Brain pericyte (primary cell): ENCODE results near the gene MTERF4.
"Not testable (repeated sequence)": the region's sequence is repeated elsewhere in the genome, so short reads cannot be mapped to it uniquely, and the experiment has no call there.

Source experiments
- DNase-seq: peaks from one replicate; pipeline ENCODE4 v3.0.0-alpha.2; 2012; ENCODE audit warnings: low read depth, low spot score

The MTERF4 gene

DNA sequence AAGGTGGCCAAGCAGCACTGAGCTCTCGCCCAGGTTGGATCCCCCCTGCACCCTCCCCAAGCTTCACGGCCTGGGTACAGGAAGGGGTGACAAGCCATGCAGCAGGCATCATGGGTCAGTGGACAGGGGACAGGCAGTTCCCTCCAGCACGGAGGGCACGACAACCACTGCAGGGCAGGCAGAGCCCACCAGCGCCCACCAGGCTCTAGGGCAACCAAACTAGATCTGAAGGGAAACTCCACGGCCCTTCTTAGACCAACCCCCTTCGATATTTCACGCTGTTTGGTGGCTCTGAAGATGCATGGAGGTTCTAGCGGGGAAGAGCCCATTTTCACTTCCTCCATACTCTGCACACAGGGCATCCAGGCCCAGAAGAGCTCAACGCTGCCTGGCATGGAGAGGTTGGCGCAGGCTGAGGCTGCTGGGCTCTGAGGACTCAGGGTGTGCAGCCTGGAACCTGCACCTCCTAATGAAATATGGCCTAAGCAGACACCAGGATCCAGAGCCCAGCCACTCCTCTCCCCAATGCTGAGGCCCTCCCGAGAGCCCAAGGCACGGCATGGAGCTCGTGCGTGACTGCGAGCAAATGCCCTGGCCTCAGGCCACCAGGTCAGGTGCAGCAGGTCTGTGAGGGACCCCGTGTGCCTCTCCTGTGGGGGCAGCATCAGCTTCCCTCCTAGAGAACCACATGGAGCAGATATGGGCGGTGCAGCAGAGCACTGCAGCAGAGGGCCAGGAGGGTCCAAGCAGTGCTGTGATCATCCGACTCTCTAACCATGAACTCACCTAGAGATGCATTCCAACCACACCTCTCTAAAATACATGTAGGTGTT is 8.7 kb upstream of the MTERF4 start:
- no peak for DNase-seq

DNA sequence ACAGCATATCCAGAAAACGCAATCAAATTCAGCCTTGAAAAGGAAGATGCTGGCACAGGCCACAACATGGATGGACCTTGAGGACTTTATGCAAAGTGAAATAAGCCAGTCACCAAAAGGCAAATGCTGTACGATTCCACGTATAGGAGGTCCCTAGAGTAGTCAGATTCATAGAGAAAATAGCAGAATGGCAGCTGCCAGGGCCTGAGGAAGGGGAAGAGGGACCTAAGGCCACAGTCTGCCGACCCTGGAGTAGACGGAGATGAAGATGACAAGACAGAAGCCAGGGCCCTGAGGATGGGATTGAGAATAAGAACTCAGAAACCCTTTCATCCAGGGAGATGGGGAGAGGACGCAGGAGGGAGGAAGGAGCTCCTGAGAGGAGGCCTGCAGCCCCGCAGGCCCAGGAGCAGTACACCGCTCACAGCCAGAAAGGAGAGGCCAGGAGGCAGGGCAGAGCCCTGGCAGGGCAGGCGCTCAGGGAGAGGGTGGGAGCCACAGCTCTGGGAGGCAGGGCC is 8.1 kb upstream of the MTERF4 start:
- no peak for DNase-seq

DNA sequence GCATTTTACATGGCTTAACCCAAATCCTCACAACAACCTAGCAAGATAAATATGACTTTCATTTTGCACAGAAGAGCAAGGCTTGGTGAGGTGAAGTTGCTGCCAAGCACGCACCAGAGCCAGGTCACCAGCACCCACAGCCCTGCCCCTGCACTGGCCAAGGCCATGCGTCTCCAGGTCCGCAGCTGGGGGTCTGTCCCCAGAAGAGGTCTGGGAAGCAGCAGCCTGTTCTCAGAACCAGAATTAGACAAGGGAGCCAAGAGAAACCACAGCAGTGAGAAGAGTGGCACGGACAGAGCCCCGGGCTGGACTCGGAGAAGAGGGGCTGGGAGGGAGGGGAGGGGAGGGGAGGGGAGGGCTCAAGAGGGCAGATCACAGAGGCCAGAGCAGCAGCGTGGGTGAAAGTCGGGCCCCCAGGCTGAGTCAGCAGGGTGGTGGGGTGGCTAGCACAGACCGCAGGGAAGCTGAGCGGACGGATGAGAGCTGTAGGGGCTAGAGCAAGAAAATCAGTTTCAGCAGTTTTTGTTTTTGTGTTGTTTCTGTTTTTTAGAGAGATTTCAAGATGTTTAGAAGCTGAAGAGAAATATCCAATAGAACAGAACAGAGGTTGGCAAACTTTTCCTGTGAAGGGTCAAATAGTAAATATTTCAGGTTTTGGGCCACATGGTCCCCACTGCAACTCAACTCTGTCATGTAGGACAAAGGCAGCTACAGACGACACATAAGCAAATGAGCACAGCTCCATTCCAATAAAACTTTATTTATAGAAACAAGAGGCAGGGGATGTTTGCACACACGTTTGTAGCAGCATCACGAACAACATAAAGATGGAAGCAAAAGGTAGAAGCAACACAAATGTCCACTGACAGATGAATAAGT is 7.4 kb upstream of the MTERF4 start:
- no peak for DNase-seq

DNA sequence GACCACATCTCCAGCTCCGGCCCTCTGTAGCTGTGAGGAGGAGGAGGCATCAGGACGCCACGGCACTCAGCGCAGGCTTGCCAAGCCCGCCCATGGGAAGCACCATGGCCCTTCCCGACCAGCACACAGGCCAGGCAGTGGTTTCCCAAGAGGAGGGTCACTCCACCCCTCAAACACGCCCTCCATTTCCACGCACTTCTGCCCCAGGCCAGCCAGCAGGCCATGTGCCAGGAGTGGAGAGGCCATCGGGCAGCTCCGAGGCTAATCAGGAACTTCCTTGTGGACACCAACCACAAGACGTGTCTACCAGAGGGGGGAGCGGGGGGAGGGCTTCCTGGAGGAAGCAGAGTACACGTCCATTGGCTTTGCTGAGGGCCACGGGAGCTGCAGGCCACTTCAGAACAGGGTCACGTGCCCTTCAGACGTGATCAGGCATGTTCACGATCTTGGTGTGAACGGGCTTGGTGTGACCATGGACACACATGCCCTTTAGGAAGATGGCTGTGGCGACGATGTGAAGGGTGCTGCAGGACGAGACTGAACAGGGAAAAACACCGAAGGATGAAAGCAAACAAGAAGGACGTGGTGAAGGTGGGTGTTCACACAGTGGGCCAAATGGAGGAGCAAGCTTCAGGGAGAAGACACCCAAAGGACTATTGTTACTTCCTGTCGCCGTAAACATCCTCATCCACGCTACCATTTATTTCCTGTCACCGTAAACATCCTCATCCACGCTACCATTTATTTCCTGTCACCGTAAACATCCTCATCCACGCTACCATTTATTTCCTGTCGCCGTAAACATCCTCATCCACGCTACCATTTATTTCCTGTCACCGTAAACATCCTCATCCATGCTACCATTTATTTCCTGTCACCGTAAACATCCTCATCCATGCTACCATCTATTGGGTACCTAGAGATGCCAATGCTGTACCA is 6.5 kb upstream of the MTERF4 start:
- no peak for DNase-seq

DNA sequence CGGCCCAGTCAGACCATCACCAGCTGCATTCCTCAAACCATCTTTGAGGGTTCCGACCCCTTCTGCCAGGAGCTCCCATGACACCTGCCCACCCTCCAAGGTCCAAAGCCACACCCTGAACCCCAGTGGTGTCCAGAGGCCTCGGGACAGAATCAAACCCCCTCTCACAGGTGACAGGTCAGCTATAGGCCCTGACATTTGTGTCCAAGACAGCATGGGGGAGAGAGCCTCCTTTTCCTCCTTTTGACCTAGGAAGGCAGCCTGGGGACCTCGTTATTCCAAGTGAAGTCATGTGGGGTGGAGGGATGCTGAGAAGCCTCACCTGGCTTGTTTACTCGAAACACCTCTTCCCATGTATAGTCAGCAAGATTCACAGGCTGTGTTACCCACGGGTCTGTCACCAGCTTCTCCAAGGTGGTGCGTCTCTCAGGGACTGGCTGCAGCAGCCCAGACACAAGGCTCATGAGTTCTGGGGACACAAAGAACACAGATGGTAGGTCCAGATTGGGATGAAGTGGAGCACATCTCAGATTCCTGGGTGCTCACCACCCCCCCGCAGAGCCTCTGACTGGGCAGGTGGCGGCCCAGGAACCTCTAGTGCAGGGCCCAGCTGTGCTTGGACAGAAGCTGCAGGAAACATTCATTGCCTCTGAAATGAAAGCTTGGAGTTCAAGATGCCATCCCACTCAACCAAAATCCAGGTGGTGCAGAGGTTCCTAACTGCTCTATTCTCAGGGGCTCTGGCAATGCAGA is 5.1 kb upstream of the MTERF4 start:
- DNase-seq, result no peak

DNA sequence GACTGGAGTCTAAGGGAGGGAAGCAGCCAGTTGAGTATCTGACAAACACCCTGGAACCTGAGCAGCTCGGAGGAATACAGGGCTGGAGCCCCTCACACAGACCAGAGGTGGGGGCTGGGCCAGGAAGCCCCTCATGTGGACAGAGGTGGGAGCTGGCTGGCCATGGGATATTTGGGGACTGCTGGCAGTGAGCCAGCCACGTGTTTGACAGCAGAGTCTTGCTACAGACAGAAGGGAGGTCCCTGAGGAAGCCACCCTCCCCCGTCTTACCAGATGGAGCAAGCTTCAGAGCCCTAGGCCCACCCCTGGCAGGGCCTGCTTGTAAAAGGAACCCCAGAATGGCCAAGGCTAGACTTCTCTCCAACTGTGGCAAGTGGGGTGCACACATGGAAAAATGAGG is 3.6 kb upstream of the MTERF4 start:
- no peak for DNase-seq

DNA sequence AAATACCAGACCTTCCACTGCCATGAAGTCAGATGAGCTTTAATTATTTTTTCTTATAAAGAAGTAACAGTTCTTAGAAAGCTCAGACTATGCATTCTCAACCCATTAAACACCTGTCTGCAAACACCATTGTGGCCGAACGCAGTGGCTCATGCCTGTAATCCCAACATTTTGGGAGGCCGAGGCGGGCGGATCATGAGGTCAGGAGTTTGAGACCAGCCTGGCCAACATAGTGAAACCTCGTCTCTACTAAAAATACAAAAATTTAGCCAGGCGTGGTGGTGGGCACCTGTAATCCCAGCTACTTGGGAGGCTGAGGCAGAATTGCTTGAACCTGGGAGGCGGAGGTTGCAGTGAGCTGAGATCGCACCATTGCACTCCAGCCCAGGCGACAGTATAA is 2.5 kb upstream of the MTERF4 start:
- DNase-seq, result not testable (repeated sequence)

DNA sequence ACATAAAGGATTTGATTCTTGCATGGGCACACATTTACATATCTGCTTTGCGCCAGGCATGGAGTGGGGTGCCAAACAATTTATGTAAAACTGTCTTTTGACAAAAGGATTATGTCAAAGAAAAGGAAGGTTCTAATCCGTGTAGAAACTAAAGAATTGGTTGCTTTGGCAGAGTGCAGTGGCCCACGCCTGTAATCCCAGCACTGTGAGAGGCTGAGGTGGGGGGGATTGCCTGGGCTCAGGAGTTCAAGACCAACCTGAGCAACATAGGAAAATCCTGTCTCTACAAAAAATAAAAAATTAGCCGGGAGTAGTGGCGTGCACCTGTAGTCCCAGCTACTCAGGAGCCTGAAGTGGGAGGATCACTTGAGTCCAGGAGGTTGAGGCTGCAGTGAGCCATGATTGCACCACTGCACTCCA is 1.1 kb upstream of the MTERF4 start:
- DNase-seq, result no peak

DNA sequence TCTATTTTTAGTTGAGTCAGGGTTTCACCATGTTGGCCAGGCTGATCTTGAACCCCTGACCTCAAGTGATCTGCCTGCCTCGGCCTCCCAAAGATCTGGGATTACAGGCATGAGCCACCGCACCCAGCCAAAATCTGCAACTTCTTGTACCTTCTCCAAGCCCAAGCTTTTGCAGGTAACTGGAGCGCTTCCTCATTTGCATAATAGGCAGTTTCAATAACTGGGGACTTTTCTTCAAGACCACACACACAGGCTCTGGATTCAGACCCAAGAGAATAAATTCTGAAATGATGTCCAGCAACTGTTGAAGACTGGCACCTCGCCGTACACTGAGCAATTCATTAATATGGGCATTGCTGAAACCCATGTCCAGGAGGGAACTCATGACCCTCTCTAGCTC is 2.8 kb downstream of the MTERF4 start:
- no peak for DNase-seq

DNA sequence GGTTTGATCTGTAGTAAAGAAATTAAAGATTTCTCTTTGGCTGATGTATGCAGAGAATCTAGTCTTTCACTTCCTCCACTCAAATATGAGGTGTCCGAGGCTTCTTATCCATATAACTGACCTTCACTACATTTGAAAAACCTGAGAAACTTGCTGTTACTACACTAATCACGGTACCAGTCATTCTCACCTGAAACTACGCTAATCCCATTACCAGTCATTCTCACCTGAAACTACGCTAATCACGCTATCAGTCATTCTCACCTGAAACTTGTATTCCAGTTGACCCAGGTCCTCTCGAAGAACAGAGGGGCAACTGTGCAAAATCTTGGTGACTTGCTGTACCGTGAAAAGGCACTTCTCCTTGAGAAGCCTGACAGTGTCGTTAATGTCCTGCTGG is 5.1 kb downstream of the MTERF4 start:
- no peak for DNase-seq

DNA sequence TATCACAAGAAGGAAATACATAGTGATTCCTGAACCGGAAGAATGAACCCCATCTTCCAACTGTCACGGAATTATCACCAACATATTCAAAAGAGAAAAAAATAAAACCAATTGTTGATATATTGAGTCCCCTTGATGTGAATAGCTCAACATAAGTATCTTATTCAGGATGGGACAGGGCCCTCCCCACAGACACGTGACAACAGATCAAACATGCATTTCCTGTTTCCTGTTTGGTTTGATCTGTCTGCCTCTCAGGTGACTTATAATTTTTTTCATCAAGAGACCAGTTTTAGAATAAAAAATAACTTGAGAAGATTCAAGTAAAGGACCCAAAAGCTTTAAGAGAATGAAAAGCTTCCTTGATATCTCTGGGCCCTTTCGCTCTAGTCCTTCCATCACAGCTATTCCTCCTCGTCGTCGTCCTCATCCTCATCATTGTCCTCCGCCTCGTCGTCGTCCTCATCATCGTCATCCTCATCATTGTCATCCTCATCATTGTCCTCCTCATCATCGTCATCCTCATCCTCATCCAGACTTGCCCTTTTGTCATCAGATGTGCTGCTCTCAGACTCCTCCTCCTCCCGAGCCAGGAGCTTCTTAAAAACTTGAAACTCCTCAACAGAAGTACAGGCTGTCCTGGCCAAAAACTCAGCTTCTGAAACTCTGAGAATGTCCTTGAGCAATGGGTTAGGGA is 6.3 kb downstream of the MTERF4 start:
- DNase-seq, result no peak

DNA sequence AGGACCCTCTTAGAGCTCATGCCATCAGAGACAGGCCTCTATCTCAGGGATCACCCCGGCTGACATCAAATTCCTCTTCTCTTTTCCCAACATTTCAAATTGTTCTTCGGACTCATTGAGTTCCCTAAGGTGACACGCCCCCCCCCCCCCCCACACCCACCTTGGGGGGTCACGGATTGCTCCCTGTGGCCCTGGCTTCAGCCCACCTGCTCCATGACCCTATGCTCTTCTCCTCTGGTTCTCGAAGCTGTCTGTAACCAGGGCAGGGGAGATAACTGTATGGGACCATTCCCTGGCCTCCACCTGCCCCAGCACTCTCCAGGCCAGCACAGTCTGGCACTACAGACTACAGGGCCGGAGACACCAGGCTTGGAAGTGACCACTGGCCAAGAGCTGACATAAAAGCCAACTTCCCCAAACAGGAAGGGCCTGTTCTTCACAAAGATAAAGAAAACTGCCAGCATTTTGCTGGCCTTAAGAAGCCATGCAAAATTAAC is 7.1 kb downstream of the MTERF4 start:
- DNase-seq, result no peak

DNA sequence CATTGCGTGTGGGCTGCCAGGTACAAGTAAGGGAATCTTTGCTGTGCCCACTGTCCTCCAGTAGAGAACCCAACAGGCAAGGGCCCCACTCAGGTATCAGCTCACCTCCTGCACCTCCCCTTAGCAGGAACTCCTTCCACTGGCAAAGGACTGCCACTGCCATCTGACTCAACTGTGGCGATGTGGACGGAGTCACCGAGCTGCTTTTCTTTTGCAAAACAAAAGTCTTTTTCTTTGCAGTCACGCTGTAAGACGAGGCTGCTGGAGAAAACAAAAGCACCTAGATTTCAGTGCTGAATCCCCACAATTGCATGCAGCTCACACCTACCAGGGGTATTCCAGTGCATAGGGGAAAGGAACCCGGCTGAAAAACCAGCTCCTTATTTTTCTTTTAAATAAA is 7.9 kb downstream of the MTERF4 start:
- DNase-seq, result no peak

DNA sequence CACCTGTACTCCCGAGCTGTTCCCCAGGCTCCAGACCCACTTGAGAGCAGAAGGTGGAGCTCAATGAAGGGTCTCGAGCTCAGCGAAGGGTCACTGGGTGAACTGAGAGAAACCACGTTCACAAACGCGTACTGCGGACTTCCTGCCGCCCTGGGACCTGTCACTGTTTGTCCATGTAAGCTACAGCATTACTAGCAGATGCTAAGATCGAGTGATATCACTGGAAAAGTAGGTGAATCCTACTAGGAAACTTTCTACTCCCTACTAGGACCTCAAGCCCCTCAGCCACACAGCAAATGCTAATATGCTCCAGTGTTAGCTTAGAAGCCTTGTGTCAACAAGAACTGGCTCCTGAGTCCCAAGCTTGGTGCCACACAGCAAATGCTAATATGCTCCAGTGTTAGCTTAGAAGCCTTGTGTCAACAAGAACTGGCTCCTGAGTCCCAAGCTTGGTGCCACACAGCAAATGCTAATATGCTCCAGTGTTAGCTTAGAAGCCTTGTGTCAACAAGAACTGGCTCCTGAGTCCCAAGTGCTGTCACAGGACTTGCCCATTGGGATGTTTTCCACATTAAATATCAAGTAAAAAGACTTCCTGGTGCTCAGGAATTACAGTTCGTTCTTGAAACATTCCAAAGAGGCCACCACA is 8.8 kb downstream of the MTERF4 start:
- DNase-seq, result not testable (repeated sequence)

DNA sequence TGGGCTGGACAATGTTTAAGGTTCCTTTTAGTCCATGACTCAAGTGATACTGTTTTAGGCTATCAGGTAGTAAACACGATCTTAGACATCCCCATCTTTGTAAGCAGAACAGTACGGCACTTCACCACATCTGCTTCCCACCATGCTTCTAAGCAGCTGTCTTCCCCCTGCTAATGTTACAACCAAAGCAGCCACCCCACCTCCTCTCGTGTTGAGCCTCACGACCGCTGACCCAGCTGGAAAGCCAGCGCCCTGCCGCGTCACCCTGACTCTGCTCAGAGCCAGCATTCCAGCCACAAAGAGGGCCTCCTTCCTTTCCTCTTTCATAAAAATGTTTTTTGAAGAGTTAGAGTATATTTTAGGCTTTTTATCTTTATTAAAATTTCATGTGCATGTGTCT is 9.4 kb downstream of the MTERF4 start:
- no peak for DNase-seq

DNA sequence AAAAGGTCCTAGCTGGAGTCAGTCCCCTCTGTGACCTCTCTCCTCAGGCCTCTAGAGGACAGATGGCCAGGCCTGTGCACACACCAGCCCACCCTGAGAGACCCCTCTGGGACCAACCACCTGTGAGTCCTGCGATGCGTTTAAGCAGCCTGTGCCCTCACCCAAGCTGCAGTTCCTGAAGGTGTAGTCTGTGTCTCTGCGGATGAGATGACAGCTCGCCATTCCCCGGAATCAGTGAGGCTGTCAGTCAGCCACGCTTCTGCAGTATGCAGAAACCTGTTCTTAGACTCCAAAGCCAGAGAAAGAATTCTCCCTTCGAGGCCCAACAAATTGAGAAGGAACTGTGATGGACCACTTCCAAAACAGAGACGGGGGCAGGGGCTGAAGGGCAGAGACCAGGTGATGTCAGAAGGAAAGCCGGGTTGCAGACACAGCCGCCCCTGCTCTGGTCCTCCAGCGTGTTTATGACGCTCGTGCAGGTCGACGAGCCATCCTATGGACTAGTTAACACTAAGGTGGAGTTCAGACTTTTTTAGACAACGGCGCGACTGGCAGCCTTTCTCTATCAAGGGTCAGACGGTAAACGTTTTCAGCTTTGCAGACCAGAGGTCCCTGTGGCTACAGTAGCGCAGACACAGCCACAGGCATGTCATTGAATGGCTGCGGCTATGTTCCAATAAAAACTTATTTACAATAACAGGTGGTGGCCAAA is 10.2 kb downstream of the MTERF4 start:
- no peak for DNase-seq

DNA sequence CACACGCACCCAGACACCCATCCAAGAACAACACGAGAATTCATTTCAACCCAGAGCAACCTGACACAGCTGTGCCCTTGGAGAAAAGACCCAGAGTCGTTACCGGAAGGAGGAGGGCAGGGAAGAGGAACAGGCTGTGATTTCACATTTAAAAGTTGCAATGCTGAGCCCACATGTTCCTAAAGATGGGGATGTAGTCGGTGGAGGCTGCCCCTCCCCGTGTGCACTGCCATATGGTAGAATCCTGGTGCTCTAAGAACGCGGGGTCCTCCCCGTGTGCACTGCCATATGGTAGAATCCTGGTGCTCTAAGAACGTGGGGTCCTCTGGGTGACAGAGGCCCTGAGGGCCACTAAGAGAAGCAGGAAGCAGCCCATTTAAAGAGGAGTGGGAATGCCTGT is 10.9 kb downstream of the MTERF4 start:
- no peak for DNase-seq

DNA sequence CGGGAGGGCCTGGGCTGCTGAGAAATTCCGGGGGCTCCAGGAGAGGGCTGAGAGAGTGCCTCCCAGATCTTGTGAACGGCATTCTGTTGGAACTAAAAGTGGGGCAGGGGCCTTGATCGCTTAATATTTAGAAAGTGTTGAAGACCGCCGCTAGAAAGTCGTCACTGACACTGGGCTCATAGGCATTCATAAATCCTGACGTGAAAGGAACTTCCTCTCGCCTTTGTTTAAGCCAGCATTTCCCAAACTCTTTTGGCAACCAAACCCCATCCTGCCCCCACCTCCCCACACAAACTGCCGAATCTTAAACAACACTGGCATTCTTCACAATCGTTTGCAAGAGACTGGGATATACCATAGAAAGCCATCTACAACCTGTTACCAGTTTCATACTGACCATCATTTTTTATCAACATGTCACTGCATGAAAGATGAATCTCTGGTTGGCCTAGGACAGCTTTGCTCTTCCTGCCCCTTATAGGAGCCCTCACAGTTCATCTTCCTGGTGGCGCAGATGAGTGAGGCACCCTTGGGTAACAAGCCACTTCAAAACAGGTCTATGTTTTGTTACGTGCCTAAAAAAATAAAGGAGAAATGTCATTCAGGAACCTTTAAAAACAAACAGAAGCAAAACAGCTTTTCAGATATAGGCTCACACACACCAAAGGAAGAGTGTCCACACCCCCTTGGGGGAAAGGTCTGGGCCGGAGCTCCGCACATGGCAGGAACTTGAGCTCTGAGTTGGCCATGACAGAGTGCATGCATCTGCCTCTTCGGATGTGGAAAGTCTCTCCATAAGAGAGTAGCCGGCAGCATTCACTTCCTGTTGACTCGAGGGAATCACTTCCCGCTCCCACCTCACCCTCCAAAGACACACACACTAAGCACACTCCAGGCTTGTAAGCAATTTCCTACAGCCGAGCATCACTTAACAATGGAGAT is 13.0 kb downstream of the MTERF4 start:
- no peak for DNase-seq
